22Rv1 (cell line): ENCODE results near the gene HOXA2.

Source experiments
- H3K27ac ChIP-seq: fragments of 450-650 bp; 2 replicates; pipeline ENCODE4 v1.5.1; 2017
- CTCF ChIP-seq: fragments of 450-650 bp; IDR thresholded peaks from 2 replicates; pipeline ENCODE4 v1.5.1; 2017; ENCODE audit warnings: mild to moderate bottlenecking
- ZFX ChIP-seq: fragments of 450-650 bp; IDR thresholded peaks from 2 replicates; pipeline ENCODE4 v1.6.1; 2017; ENCODE audit warnings: antibody characterized with exemption, borderline replicate concordance

The HOXA2 gene

GRCh38 chr7:27143023-27143949, 40.8 kb upstream of the HOXA2 start, which contains the start of gene HOXA5:
Gene HOXA5 (minus strand): TSS chr7:27143681. CDS start chr7:27143607, 74 bp downstream.
- TF ChIP-seq CTCF (peak; percentile 59), ZFX (no peak)
- H3K27ac ChIP-seq, result no peak within 1 kb of the TSS

- H3K27ac ChIP-seq, result no peak overlapping the region
- TF ChIP-seq CTCF, result no peak
- TF ChIP-seq ZFX, result no peak
Measured at GRCh38 chr7:27142580-27143022, 40.1 kb upstream of the HOXA2 start.

DNA sequence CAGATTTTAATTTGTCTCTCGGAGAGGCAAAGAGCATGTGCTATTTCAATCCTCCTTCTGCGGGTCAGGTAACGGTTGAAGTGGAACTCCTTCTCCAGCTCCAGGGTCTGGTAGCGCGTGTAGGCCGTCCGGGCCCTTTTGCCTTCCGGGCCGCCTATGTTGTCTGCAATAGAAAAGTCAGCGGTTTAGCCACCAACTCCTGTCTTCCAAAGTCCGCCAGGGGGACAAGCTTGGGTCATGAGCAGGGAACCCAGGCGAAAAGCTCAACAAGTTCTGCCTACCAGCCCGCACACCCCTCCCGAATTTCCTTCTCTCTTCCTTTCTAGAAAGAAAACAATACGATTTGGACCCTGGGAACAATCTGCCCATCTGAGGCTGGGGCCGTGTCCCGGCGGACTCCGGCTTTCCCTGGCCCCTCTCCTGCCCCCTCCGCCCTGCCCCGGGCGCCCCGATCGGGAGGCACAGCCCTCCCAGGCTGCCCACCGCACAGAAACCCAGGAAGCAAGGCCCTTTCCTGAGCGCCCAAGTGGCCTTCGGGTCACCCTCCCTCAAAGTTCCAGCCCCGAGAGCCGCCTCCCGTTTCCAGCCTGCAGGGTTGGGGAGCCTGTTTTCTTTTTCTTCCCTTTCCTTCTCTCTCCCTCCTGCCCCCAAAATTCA, 39.6 kb upstream of the HOXA2 start:
- H3K27ac ChIP-seq, result no peak overlapping the region
- no peak for TF ChIP-seq ZFX
- no peak for TF ChIP-seq CTCF

DNA sequence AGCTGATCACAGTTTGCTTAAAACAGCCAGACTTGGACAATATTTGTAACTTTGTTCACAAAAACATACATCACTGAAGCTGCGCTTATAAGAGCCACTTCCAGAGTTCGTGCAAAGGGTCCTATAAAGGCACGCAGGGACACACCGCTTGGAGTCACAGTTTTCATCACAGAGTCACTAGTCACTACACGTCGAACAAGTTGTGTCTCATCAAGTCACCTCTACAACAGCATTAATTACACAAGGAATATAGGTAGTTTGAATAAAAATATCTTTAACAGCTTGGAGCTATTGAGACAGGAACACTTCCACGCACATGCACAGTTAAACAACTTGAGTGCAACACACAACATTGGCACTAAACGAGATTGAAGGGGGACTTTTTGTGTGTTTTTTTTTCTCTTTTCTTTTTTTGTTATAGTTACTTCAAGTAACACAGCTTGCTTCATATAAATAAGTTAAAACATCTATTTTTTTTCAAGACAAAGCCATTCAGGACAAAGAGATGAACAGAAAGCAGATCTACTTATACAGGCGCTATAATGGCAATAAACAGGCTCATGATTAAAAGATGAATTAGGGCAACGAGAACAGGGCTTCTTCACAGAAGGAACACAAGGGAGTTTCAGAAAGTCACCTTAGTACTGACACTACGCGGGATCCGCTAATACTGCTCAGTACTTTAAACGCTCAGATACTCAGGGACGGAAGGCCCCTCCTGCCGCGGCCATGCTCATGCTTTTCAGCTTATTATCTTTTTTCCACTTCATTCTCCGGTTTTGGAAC, 38.8 kb upstream of the HOXA2 start:
- TF ChIP-seq CTCF, result no peak
- no peak for TF ChIP-seq ZFX
- H3K27ac ChIP-seq, result no peak overlapping the region

- TF ChIP-seq ZFX (no peak), CTCF (no peak)
Measured at GRCh38 chr7:27140126-27140857, 37.8 kb upstream of the HOXA2 start.

GRCh38 chr7:27139334-27140125, 37.0 kb upstream of the HOXA2 start:
- no peak overlapping the region for H3K27ac ChIP-seq
- no peak for TF ChIP-seq CTCF
- TF ChIP-seq ZFX, result no peak

More at GRCh38 chr7:27140126-27140857, 37.8 kb upstream of the HOXA2 start:
- H3K27ac ChIP-seq, result no peak overlapping the region
